Esophagus muscularis mucosa (tissue), 4 donors: ENCODE measurements around the gene CEBPZOS. TPM values are rescaled to one million over a fixed set of nuclear protein-coding genes. Genes with fewer than 3 reads are reported as not detected.
"Not testable (repeated sequence)": the region's sequence is repeated elsewhere in the genome, so short reads cannot be mapped to it uniquely, and the experiment has no call there.

Source experiments
- DNase-seq: peaks from one replicate; pipeline ENCODE4 v3.0.0-alpha.2; 2017; ENCODE audit errors: extremely low spot score
- H3K27ac ChIP-seq, 4 donors: fragments of 200-600 bp; sonication (generic); replicated peaks in 1 of 4; 1 replicate in 3 of 4; 2 replicates in 1 of 4; pipeline ENCODE4 v1.5.1; 2016 to 2019; ENCODE audit warnings: mild to moderate bottlenecking in 1 of 4
- H3K27me3 ChIP-seq, 4 donors: fragments of 200-600 bp; sonication (generic); one replicate each; pipeline versions ENCODE4 v1.5.1 to v1.6.0; 2016 to 2019
- H3K36me3 ChIP-seq, 4 donors: fragments of 200-600 bp; sonication (generic); one replicate each; pipeline ENCODE4 v1.5.1; 2016 to 2019
- H3K4me1 ChIP-seq, 4 donors: fragments of 200-600 bp; sonication (generic); one replicate each; pipeline ENCODE4 v1.5.1; 2016 to 2019
- H3K4me3 ChIP-seq, 4 donors: fragments of 200-600 bp; sonication (generic); 1 replicate in 2 of 4; 2 replicates in 2 of 4; pipeline ENCODE4 v1.5.1; 2016 to 2019; ENCODE audit warnings: mild to moderate bottlenecking in 4 of 4, moderate library complexity in 1 of 4
- H3K9me3 ChIP-seq, 4 donors: fragments of 200-600 bp; sonication (generic); 1 replicate in 3 of 4; 2 replicates in 1 of 4; pipeline ENCODE4 v1.5.1; 2016 to 2019
- EP300 ChIP-seq: sonication (generic); formaldehyde crosslinking; IDR thresholded peaks from one replicate; pipeline ENCODE4 v1.6.1; 2017; ENCODE audit warnings: antibody characterized with exemption
- POLR2A ChIP-seq: fragments of 450-650 bp; IDR thresholded peaks from one replicate; pipeline ENCODE4 v1.6.1; 2017; ENCODE audit warnings: antibody characterized with exemption, moderate library complexity, mild to moderate bottlenecking, low read depth
- POLR2AphosphoS5 ChIP-seq, 2 donors: sonication (generic); formaldehyde crosslinking; IDR thresholded peaks; one replicate each; pipeline ENCODE4 v1.6.1; 2017; ENCODE audit warnings: antibody characterized with exemption in 2 of 2
- WGBS: methylation state at CpG from one replicate; pipeline ENCODE4 v1.1.5; 2018; 5-methylcytosine and 5-hydroxymethylcytosine counted together
- intact Hi-C: fragments of 100-400 bp; cut with DNase I; formaldehyde crosslinking; loops from one replicate; pipeline ENCODE4 v1.15.1; 2023
- total RNA-seq, 4 donors: library from RNA; depleted of rRNA; stranded (reverse); fragments of >200 nt; gene quantifications; one replicate each; pipeline versions ENCODE4 v1.1.0 to v1.2.1, GENCODE V29; 2016
- TF ChIP-seq, protein P1 (sequence below), 3 experiments: fragments of 200-600 bp in 2 of 3; fragments of 450-650 bp in 1 of 3; sonication (generic) in 2 of 3; IDR thresholded peaks; one replicate each; pipeline ENCODE4 v1.5.1; 2017 to 2019; ENCODE audit warnings: antibody characterized with exemption in 3 of 3, mild to moderate bottlenecking in 2 of 3, moderate library complexity in 1 of 3

CEBPZOS gene
- total RNA-seq, 4 donors from 2014 or later: 25.2 to 31.6 (median 28.2) TPM

GRCh38 chr2:37198681-37199065 is 2.4 kb downstream of the CEBPZOS start:
- Histone ChIP-seq H3K9me3 (peaks cover 0 to 3% (median 3%) of the 10 kb centered on the region in 4 donors), H3K4me3 (no peak overlapping the region), H3K36me3 (peaks cover 23 to 39% (median 32%) of the 10 kb centered on the region in 4 donors), H3K27me3 (no peaks in the 10 kb centered on the region), H3K27ac (no peak overlapping the region), H3K4me1 (peaks cover 12 to 30% (median 23%) of the 10 kb centered on the region in 4 donors)
- 94% methylated on average over 8 of the region's 8 CpGs for WGBS
- no peak for DNase-seq
- intact Hi-C loops: loop anchor here (5.0 kb wide), 1 partner anchor 34 kb away; the partner anchor contains the start of genes CEBPZ and NDUFAF7
- TF ChIP-seq, protein P1, sequence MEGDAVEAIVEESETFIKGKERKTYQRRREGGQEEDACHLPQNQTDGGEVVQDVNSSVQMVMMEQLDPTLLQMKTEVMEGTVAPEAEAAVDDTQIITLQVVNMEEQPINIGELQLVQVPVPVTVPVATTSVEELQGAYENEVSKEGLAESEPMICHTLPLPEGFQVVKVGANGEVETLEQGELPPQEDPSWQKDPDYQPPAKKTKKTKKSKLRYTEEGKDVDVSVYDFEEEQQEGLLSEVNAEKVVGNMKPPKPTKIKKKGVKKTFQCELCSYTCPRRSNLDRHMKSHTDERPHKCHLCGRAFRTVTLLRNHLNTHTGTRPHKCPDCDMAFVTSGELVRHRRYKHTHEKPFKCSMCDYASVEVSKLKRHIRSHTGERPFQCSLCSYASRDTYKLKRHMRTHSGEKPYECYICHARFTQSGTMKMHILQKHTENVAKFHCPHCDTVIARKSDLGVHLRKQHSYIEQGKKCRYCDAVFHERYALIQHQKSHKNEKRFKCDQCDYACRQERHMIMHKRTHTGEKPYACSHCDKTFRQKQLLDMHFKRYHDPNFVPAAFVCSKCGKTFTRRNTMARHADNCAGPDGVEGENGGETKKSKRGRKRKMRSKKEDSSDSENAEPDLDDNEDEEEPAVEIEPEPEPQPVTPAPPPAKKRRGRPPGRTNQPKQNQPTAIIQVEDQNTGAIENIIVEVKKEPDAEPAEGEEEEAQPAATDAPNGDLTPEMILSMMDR (IDR thresholded peaks at IDR 0.05): no peak
- TF ChIP-seq POLR2A (no peak), POLR2AphosphoS5 (IDR thresholded peaks at IDR 0.05) (no peak), EP300 (no peak)

DNA sequence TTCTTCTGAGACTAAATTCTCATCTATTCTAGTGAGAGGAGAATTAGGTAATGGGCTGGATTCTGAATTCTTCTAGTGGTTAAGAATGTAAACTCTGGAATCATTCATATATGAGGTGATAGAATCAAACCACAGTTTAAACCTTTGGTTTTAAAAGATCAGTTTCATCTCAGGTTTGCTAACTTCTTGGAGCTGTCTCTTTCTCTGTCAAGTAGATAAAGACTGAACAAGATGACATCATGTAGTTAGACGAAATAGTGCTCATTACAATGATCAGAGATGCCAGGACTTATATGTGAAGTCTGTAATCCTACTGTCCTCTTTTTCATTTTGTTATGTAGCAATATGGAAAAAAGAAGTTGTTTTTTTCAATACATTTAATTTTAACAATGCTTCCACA is 4.9 kb downstream of the CEBPZOS start:
- WGBS: 81% methylated on average over 1 of the region's 1 CpG
- Histone ChIP-seq H3K9me3 (peaks cover 0 to 7% (median 4%) of the 10 kb centered on the region in 4 donors), H3K4me1 (peaks cover 12 to 25% (median 22%) of the 10 kb centered on the region in 4 donors), H3K4me3 (no peak overlapping the region), H3K27me3 (no peaks in the 10 kb centered on the region), H3K36me3 (peaks cover 28 to 64% (median 58%) of the 10 kb centered on the region in 4 donors), H3K27ac (no peak overlapping the region)
- DNase-seq: no peak
- TF ChIP-seq POLR2A: no peak
- intact Hi-C loops: no loop called here

GRCh38 chr2:37201766-37202165 is 5.5 kb downstream of the CEBPZOS start:
- DNase-seq: no peak
- Histone ChIP-seq H3K4me1 (peaks cover 12 to 25% (median 22%) of the 10 kb centered on the region in 4 donors), H3K9me3 (peaks cover 0 to 7% (median 4%) of the 10 kb centered on the region in 4 donors), H3K27ac (no peak overlapping the region), H3K27me3 (no peaks in the 10 kb centered on the region), H3K4me3 (no peak overlapping the region), H3K36me3 (peaks cover 32 to 69% (median 63%) of the 10 kb centered on the region in 4 donors)
- intact Hi-C loops: no loop called here
- 83% methylated on average over 1 of the region's 1 CpG for WGBS
- TF ChIP-seq POLR2AphosphoS5 (IDR thresholded peaks at IDR 0.05): no peak

- no peaks in the 10 kb centered on the region for H3K27me3 ChIP-seq
- H3K36me3 ChIP-seq: peaks cover 41 to 86% (median 73%) of the 10 kb centered on the region in 4 donors
- no peak for TF ChIP-seq POLR2AphosphoS5 (IDR thresholded peaks at IDR 0.05)
- TF ChIP-seq, protein P1 (IDR thresholded peaks at IDR 0.05): no peak
- no peak for TF ChIP-seq EP300
- H3K9me3 ChIP-seq: peaks cover 2 to 12% (median 6%) of the 10 kb centered on the region in 4 donors
- intact Hi-C loops: no loop called here
- H3K4me1 ChIP-seq: peaks cover 0 to 6% (median 4%) of the 10 kb centered on the region in 4 donors
- DNase-seq: no peak
- 91% methylated on average over 2 of the region's 2 CpGs for WGBS
- no peak overlapping the region for H3K27ac ChIP-seq
- H3K4me3 ChIP-seq: no peak overlapping the region
Measured at GRCh38 chr2:37203708-37204107, 7.4 kb downstream of the CEBPZOS start.

DNA sequence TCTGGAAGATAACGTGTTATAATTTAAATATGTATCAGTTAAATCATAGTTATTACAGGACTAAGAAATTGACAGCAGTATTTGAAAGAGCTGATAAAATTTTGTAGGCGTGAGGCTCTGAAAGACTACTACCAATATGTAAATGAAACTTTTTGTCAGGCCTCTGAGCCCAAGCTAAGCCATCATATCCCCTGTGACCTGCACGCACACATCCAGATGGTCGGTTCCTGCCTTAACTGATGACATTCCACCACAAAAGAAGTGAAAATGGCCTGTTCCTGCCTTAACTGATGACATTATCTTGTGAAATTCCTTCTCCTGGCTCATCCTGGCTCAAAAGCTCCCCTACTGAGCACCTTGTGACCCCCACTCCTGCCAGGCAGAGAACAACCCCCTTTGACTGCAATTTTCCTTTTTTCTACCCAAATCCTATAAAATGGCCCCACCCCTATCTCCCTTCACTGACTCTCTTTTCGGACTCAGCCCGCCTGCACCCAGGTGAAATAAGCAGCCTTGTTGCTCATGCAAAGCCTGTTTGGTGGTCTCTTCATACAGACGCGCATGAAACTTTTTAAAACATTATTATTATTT is 8.9 kb downstream of the CEBPZOS start:
- H3K4me3 ChIP-seq, H3K27ac ChIP-seq, H3K4me1 ChIP-seq, intact Hi-C loops, DNase-seq, H3K27me3 ChIP-seq: not testable (repeated sequence)
- 85% methylated on average over 8 of the region's 8 CpGs for WGBS
- Histone ChIP-seq H3K9me3 (peaks cover 2 to 24% (median 15%) of the 10 kb centered on the region in 4 donors), H3K36me3 (peaks cover 56 to 96% (median 87%) of the 10 kb centered on the region in 4 donors)

- no peak overlapping the region for H3K4me3 ChIP-seq
- H3K4me1 ChIP-seq: no peaks in the 10 kb centered on the region
- peaks cover 55 to 96% (median 88%) of the 10 kb centered on the region in 4 donors for H3K36me3 ChIP-seq
- peaks cover 2 to 24% (median 15%) of the 10 kb centered on the region in 4 donors for H3K9me3 ChIP-seq
- TF ChIP-seq, protein P1 (IDR thresholded peaks at IDR 0.05): no peak
- TF ChIP-seq POLR2A: no peak
- no peak for TF ChIP-seq POLR2AphosphoS5 (IDR thresholded peaks at IDR 0.05)
- TF ChIP-seq EP300: no peak
- no peak overlapping the region for H3K27ac ChIP-seq
- H3K27me3 ChIP-seq: no peaks in the 10 kb centered on the region
- WGBS: 89% methylated on average over 5 of the region's 5 CpGs
- no peak for DNase-seq
- intact Hi-C loops: no loop called here
Measured at GRCh38 chr2:37205689-37206341, 9.5 kb downstream of the CEBPZOS start.

DNA sequence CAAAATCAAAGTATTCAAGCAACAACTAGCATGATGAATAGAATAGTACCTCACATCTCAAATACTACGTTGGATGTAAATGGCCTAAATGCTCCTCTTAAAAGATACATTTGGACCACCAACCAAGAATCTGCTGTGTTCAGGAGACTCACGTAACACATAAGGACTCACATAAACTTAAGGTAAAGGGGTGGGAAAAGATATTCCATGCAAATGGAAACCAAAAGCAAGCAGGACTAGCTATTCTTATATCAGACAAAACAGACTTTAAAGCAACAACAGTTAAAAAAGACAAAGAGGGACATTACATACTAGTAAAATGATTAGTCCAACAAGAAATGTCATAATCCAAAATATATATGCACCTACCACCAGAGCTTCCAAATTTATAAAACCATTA is 10.5 kb downstream of the CEBPZOS start:
- peaks cover 55 to 96% (median 88%) of the 10 kb centered on the region in 4 donors for H3K36me3 ChIP-seq
- H3K27ac ChIP-seq, H3K27me3 ChIP-seq, H3K4me1 ChIP-seq, H3K4me3 ChIP-seq, DNase-seq, intact Hi-C loops: not testable (repeated sequence)
- H3K9me3 ChIP-seq: peaks cover 2 to 24% (median 15%) of the 10 kb centered on the region in 4 donors
- 100% methylated on average over 2 of the region's 2 CpGs for WGBS
